Measurements from ENCODE around the gene LARP4B. TPM values are rescaled to one million over a fixed set of nuclear protein-coding genes. Genes with fewer than 3 reads are reported as not detected.

Gene LARP4B
- total RNA-seq, 1 experiment from 2014 or later = 122 TPM

DNA sequence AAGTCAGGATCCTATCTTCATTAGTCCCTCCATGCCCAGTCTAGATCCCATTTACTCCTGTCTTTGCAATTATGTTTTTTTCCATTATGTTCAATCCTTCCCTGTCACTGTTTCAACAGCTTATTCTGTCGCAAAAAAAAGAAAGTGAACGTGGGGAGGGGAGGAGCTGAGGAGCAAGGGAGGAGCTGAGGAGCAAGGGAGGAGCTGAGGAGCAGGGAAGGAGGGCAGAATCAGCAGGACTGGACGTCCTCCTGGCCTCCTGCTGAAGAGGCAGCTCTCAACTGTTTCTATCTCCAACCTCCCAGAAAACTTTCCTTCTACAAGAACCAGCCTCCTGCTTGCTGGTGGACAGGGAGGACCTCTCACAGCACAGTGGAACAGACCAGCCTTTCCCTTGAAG, 26.0 kb downstream of the LARP4B start:
- Histone ChIP-seq H3K9me3 (ENCODE audit: control insufficient read depth in 1 of 2, insufficient read depth in 1 of 2, low read depth in 1 of 2, low read length in 2 of 2) (no peaks in the 10 kb centered on the region), H3K9me2 (ENCODE audit: insufficient read depth) (no peaks in the 10 kb centered on the region), H3K4me2 (ENCODE audit: low read length) (no peak overlapping the region), H3K79me2 (ENCODE audit: insufficient read depth, low read length) (peaks cover 95% of the 10 kb centered on the region), H3K4me1 (ENCODE audit: control insufficient read depth in 1 of 2, insufficient read depth in 2 of 2, low read length in 2 of 2) (no peaks in the 10 kb centered on the region), H2AFZ (ENCODE audit: low read depth, low read length, poor library complexity, severe bottlenecking) (no peak overlapping the region), H4K20me1 (ENCODE audit: insufficient read depth) (peaks cover 14% of the 10 kb centered on the region; the same call in 1 of the 2 replicates), H3K9ac (ENCODE audit: low read length) (no peak overlapping the region), H3K4me3 (replicated peaks in 1 of 2; ENCODE audit: low read depth in 1 of 2, low read length in 2 of 2) (no peak overlapping the region), H3K36me3 (ENCODE audit: control insufficient read depth in 1 of 2, insufficient read depth in 2 of 2, low read length in 2 of 2) (peaks cover 0 to 10% of the 10 kb centered on the region in 2 experiments; a peak in 2 of 4 replicates), H3K27ac (ENCODE audit: low read depth, low read length) (no peak overlapping the region), H3K27me3 (ENCODE audit: insufficient read depth, low read length) (no peaks in the 10 kb centered on the region)
- RAD21 ChIA-PET (ENCODE audit: low non-redundant PET in 1 of 2, low total read pairs in 2 of 2, uncharacterized antibody in 2 of 2, unreplicated experiment in 2 of 2) = no interaction called here
- TF ChIP-seq, protein P1, sequence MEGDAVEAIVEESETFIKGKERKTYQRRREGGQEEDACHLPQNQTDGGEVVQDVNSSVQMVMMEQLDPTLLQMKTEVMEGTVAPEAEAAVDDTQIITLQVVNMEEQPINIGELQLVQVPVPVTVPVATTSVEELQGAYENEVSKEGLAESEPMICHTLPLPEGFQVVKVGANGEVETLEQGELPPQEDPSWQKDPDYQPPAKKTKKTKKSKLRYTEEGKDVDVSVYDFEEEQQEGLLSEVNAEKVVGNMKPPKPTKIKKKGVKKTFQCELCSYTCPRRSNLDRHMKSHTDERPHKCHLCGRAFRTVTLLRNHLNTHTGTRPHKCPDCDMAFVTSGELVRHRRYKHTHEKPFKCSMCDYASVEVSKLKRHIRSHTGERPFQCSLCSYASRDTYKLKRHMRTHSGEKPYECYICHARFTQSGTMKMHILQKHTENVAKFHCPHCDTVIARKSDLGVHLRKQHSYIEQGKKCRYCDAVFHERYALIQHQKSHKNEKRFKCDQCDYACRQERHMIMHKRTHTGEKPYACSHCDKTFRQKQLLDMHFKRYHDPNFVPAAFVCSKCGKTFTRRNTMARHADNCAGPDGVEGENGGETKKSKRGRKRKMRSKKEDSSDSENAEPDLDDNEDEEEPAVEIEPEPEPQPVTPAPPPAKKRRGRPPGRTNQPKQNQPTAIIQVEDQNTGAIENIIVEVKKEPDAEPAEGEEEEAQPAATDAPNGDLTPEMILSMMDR (IDR thresholded peaks at IDR 0.05 in 2 of 3, conservative IDR thresholded peaks at IDR 0.05 in 1 of 3; ENCODE audit: borderline replicate concordance in 1 of 3, insufficient read depth in 1 of 3, low read depth in 2 of 3, low read length in 2 of 3) = no peak
- TF ChIP-seq POLR2AphosphoS5 (IDR thresholded peaks at IDR 0.05; ENCODE audit: low read depth, low read length) = no peak
- TF ChIP-seq YY1 (IDR thresholded peaks at IDR 0.05; ENCODE audit: extremely low read depth, insufficient replicate concordance, low read depth, low read length) = no peak
- TF ChIP-seq CBX3 (IDR thresholded peaks at IDR 0.05; ENCODE audit: low read depth) = no peak
- no peak for TF ChIP-seq ELF1 (IDR thresholded peaks at IDR 0.05; ENCODE audit: borderline replicate concordance, low read depth)
- TF ChIP-seq, protein P2, sequence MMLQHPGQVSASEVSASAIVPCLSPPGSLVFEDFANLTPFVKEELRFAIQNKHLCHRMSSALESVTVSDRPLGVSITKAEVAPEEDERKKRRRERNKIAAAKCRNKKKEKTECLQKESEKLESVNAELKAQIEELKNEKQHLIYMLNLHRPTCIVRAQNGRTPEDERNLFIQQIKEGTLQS (IDR thresholded peaks at IDR 0.05) = no peak
- no peak for TF ChIP-seq SIN3A (IDR thresholded peaks at IDR 0.05; ENCODE audit: low read depth)
- no peak for TF ChIP-seq FOSL1 (IDR thresholded peaks at IDR 0.05; ENCODE audit: low read depth)
- no peak for TF ChIP-seq EGR1 (IDR thresholded peaks at IDR 0.05; ENCODE audit: low read depth)
- no peak for TF ChIP-seq ZFX (IDR thresholded peaks at IDR 0.05)
- TF ChIP-seq, protein P3, sequence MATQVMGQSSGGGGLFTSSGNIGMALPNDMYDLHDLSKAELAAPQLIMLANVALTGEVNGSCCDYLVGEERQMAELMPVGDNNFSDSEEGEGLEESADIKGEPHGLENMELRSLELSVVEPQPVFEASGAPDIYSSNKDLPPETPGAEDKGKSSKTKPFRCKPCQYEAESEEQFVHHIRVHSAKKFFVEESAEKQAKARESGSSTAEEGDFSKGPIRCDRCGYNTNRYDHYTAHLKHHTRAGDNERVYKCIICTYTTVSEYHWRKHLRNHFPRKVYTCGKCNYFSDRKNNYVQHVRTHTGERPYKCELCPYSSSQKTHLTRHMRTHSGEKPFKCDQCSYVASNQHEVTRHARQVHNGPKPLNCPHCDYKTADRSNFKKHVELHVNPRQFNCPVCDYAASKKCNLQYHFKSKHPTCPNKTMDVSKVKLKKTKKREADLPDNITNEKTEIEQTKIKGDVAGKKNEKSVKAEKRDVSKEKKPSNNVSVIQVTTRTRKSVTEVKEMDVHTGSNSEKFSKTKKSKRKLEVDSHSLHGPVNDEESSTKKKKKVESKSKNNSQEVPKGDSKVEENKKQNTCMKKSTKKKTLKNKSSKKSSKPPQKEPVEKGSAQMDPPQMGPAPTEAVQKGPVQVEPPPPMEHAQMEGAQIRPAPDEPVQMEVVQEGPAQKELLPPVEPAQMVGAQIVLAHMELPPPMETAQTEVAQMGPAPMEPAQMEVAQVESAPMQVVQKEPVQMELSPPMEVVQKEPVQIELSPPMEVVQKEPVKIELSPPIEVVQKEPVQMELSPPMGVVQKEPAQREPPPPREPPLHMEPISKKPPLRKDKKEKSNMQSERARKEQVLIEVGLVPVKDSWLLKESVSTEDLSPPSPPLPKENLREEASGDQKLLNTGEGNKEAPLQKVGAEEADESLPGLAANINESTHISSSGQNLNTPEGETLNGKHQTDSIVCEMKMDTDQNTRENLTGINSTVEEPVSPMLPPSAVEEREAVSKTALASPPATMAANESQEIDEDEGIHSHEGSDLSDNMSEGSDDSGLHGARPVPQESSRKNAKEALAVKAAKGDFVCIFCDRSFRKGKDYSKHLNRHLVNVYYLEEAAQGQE (IDR thresholded peaks at IDR 0.05; ENCODE audit: low read depth) = no peak
- TF ChIP-seq CEBPB (IDR thresholded peaks at IDR 0.05; ENCODE audit: low read depth) = no peak
- TF ChIP-seq, protein P4, sequence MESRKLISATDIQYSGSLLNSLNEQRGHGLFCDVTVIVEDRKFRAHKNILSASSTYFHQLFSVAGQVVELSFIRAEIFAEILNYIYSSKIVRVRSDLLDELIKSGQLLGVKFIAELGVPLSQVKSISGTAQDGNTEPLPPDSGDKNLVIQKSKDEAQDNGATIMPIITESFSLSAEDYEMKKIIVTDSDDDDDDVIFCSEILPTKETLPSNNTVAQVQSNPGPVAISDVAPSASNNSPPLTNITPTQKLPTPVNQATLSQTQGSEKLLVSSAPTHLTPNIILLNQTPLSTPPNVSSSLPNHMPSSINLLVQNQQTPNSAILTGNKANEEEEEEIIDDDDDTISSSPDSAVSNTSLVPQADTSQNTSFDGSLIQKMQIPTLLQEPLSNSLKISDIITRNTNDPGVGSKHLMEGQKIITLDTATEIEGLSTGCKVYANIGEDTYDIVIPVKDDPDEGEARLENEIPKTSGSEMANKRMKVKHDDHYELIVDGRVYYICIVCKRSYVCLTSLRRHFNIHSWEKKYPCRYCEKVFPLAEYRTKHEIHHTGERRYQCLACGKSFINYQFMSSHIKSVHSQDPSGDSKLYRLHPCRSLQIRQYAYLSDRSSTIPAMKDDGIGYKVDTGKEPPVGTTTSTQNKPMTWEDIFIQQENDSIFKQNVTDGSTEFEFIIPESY (IDR thresholded peaks at IDR 0.05; ENCODE audit: extremely low read depth, insufficient replicate concordance, low read length) = no peak
- no peak for TF ChIP-seq ZNF274 (IDR thresholded peaks at IDR 0.05; ENCODE audit: low read depth, low read length)
- TF ChIP-seq JUND (IDR thresholded peaks at IDR 0.05) = no peak
- TF ChIP-seq POLR2A (IDR thresholded peaks at IDR 0.05; ENCODE audit: borderline replicate concordance, extremely low read depth, insufficient read depth, insufficient read length) = no peak
- TF ChIP-seq, protein P5, sequence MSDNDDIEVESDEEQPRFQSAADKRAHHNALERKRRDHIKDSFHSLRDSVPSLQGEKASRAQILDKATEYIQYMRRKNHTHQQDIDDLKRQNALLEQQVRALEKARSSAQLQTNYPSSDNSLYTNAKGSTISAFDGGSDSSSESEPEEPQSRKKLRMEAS (IDR thresholded peaks at IDR 0.05) = no peak
- POLR2A ChIA-PET = no interaction called here
- intact Hi-C loops (cut with micrococcal nuclease) = no loop called here
- BruUV-seq (replicated peaks) = no TSS peak
- no peak for DNase-seq (ENCODE audit: low read depth, low spot score)
- no peak; the same call in 1 of the 2 replicates for ATAC-seq
- CTCF ChIA-PET = no interaction called here

Measured in HCT116 (cell line).